Keratinocyte (primary cell): ENCODE measurements around the gene RABGAP1. TPM values are rescaled to one million over a fixed set of nuclear protein-coding genes. Genes with fewer than 3 reads are reported as not detected.
A peak's percentile ranks its signal among the peaks of the same experiment; 100 is the strongest.

Source experiments
- DNase-seq: peaks from one replicate; pipeline ENCODE4 v3.0.0-alpha.2; 2011; ENCODE audit warnings: low read depth, missing footprints, low spot score
- FAIRE-seq: peaks from 2 replicates; lab custom pipeline; 2011; peaks lifted over from hg19 to GRCh38; lab: Jason Lieb, UNC
- H2AFZ ChIP-seq: 2 replicates; pipeline ENCODE4 v1.6.0; 2012; ENCODE audit warnings: low read length, control low read depth, inconsistent platforms; ENCODE audit not compliant: control insufficient read depth
- H3K27ac ChIP-seq: 2 replicates; pipeline ENCODE4 v1.5.1; 2011; ENCODE audit warnings: low read length; ENCODE audit not compliant: control insufficient read depth, insufficient read depth
- H3K27me3 ChIP-seq: 3 replicates; pipeline ENCODE4 v1.6.0; 2011; ENCODE audit warnings: low read length; ENCODE audit not compliant: control insufficient read depth, insufficient read depth; ENCODE audit errors: extremely low read depth
- H3K36me3 ChIP-seq, 2 experiments: 2 replicates in 1 of 2; 3 replicates in 1 of 2; pipeline ENCODE4 v1.5.1; 2011; ENCODE audit warnings: low read length in 2 of 2, mild to moderate bottlenecking in 1 of 2; ENCODE audit not compliant: control insufficient read depth in 2 of 2, insufficient read depth in 2 of 2; ENCODE audit errors: extremely low read depth in 1 of 2
- H3K4me1 ChIP-seq: 3 replicates; pipeline ENCODE4 v1.5.1; 2011; ENCODE audit warnings: low read length; ENCODE audit not compliant: control insufficient read depth, insufficient read depth; ENCODE audit errors: extremely low read depth
- H3K4me2 ChIP-seq: 3 replicates; pipeline ENCODE4 v1.6.0; 2011; ENCODE audit warnings: low read depth, low read length; ENCODE audit not compliant: control insufficient read depth, insufficient read depth; ENCODE audit errors: extremely low read depth
- H3K4me3 ChIP-seq, 3 experiments: fragments of 200-600 bp in 1 of 3; sonication (generic) in 1 of 3; 2 replicates in 2 of 3; 3 replicates in 1 of 3; pipeline ENCODE4 v1.5.1; 2011 to 2016; ENCODE audit warnings: low read length in 3 of 3, mild to moderate bottlenecking in 3 of 3, control low read depth in 2 of 3, inconsistent platforms in 1 of 3, low read depth in 1 of 3, mixed read lengths in 1 of 3, mixed run types in 1 of 3, moderate library complexity in 1 of 3; ENCODE audit not compliant: control insufficient read depth in 2 of 3, insufficient read depth in 2 of 3; ENCODE audit errors: extremely low read depth in 1 of 3
- H3K79me2 ChIP-seq: 2 replicates; pipeline ENCODE4 v1.6.0; 2012; ENCODE audit warnings: low read length; ENCODE audit not compliant: control insufficient read depth, insufficient read depth
- H3K9ac ChIP-seq: 3 replicates; pipeline ENCODE4 v1.6.0; 2011; ENCODE audit warnings: low read length; ENCODE audit not compliant: control insufficient read depth, insufficient read depth; ENCODE audit errors: extremely low read depth
- H3K9me1 ChIP-seq: 3 replicates; pipeline ENCODE4 v1.6.0; 2011; ENCODE audit warnings: low read length; ENCODE audit not compliant: control insufficient read depth, insufficient read depth; ENCODE audit errors: extremely low read depth
- H3K9me3 ChIP-seq: 2 replicates; pipeline ENCODE4 v1.5.1; 2012; ENCODE audit warnings: low read depth, low read length; ENCODE audit not compliant: control insufficient read depth
- H4K20me1 ChIP-seq: 3 replicates; pipeline ENCODE4 v1.6.0; 2011; ENCODE audit warnings: low read length; ENCODE audit not compliant: control insufficient read depth, insufficient read depth; ENCODE audit errors: extremely low read depth
- EZH2 ChIP-seq: IDR thresholded peaks from one replicate; pipeline ENCODE4 v1.6.1; 2012; ENCODE audit warnings: inconsistent platforms, mild to moderate bottlenecking, low read length, moderate library complexity
- dilution Hi-C: fragments of 300-500 bp; cut with MboI; formaldehyde crosslinking; loops from one replicate; pipeline ENCODE4 v1.7.0; 2020; ENCODE audit warnings: low sequenced_read_pairs; ENCODE audit not compliant: extremely low pct_ligation_motif_present
- polyA plus RNA-seq, 5 experiments: library from polyadenylated mRNA; depleted of rRNA in 3 of 5; stranded (reverse) in 3 of 5; stranded (forward) in 1 of 5; unstranded in 1 of 5; fragments of >200 nt; gene quantifications; 1 replicate in 1 of 5; 2 replicates in 3 of 5; 3 replicates in 1 of 5; pipeline versions ENCODE4 v1.2.1 to v1.2.3, GENCODE V29; 2011 to 2012; ENCODE audit warnings: missing spikeins in 2 of 5, low read depth in 1 of 5, low replicate concordance in 1 of 5
- TF ChIP-seq, protein P1 (sequence below), 3 experiments: IDR thresholded peaks in 1 of 3; conservative IDR thresholded peaks in 1 of 3; optimal IDR thresholded peaks in 1 of 3; 2 replicates in 2 of 3; 3 replicates in 1 of 3; pipeline versions ENCODE3 to v1.5.1; 2011; ENCODE audit warnings: low read length in 3 of 3, mild to moderate bottlenecking in 3 of 3, moderate library complexity in 2 of 3, control low read depth in 1 of 3, inconsistent platforms in 1 of 3; ENCODE audit not compliant: insufficient read depth in 2 of 3; ENCODE audit errors: extremely low read depth in 1 of 3

RABGAP1 gene
- polyA plus RNA-seq, 1 donor (not counting 4 experiments of a cell fraction or from before 2014, with no cell fraction given) = 40.6 TPM

DNA sequence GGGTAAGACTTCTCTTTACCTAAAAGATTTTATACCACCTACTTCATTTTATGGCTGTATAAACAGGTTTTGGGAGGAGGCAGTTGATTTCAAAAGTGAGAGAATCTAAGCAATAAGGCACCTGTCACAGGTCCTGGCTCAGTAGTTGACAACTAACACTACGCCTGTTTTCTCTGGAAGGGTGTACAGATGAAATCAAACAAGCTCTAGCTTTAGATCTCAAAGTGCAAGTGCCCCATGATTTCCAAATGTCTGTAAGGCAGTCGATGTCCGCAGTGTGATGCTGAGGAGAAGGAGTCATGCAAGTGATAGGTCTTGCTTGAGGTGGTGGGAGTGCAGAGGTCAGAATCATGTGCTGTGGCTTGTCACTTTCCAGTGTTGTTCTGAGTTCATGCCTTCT, 158.7 kb downstream of the RABGAP1 start:
- Histone ChIP-seq H3K9ac (no peak overlapping the region), H3K79me2 (no peaks in the 10 kb centered on the region), H2AFZ (no peak overlapping the region), H3K4me1 (no peaks in the 10 kb centered on the region), H3K27me3 (no peaks in the 10 kb centered on the region), H3K27ac (no peak overlapping the region), H3K4me2 (no peak overlapping the region), H3K9me1 (no peaks in the 10 kb centered on the region), H4K20me1 (no peaks in the 10 kb centered on the region), H3K4me3 (no peak overlapping the region), H3K9me3 (no peaks in the 10 kb centered on the region), H3K36me3 (peaks cover 21 to 35% of the 10 kb centered on the region in 2 experiments)
- dilution Hi-C loops = no loop called here
- FAIRE-seq (no peak), DNase-seq (no peak)
- TF ChIP-seq, protein P1, sequence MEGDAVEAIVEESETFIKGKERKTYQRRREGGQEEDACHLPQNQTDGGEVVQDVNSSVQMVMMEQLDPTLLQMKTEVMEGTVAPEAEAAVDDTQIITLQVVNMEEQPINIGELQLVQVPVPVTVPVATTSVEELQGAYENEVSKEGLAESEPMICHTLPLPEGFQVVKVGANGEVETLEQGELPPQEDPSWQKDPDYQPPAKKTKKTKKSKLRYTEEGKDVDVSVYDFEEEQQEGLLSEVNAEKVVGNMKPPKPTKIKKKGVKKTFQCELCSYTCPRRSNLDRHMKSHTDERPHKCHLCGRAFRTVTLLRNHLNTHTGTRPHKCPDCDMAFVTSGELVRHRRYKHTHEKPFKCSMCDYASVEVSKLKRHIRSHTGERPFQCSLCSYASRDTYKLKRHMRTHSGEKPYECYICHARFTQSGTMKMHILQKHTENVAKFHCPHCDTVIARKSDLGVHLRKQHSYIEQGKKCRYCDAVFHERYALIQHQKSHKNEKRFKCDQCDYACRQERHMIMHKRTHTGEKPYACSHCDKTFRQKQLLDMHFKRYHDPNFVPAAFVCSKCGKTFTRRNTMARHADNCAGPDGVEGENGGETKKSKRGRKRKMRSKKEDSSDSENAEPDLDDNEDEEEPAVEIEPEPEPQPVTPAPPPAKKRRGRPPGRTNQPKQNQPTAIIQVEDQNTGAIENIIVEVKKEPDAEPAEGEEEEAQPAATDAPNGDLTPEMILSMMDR (optimal IDR thresholded peaks at IDR 0.05 in 1 of 3, IDR thresholded peaks at IDR 0.05 in 1 of 3, conservative IDR thresholded peaks at IDR 0.05 in 1 of 3; ENCODE audit: extremely low read depth in 1 of 3, insufficient read depth in 2 of 3, low read length in 3 of 3) = no peak
- TF ChIP-seq EZH2 = no peak

DNA sequence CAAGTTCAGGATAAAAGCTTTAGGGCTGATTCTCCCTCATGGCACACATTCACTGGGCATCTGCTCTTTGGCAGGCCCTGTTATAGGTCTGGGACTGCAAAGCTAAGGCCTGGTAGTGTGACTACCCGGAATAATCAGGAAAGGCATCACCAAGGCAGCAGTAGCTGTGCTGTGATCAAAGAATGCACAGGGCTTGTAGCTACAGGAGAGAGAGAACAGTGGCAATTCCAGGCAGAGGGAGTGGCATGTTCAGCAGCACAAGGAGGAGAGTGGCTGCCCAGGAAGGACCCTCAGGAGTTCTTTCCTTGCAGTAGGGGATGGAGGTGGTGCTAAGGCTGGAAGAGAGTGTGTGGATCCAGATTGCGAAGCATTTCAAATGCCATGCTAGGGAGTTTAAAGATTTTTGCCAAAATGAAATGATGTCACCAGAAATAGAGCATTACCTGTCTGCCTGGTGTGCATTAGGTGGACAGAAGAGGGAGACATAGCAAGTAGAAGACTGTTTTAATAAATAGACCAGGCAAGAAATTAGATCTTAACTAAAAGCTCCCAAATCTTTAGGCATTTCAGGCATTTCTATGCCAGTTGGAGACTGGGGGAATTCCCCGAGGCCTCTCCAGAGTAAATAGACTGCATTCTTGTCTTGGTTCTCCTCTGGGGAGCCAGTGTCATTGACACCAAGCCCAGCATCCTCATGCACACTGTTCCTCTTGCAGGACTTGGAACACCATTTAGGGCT, 161.7 kb downstream of the RABGAP1 start:
- Histone ChIP-seq H4K20me1 (peaks cover 3% of the 10 kb centered on the region), H3K27ac (no peak overlapping the region), H3K9me3 (no peaks in the 10 kb centered on the region), H3K4me2 (no peak overlapping the region), H3K9ac (no peak overlapping the region), H2AFZ (no peak overlapping the region), H3K9me1 (no peaks in the 10 kb centered on the region), H3K36me3 (peaks cover 29 to 32% of the 10 kb centered on the region in 2 experiments), H3K4me3 (no peak overlapping the region), H3K4me1 (no peaks in the 10 kb centered on the region), H3K79me2 (no peaks in the 10 kb centered on the region), H3K27me3 (no peaks in the 10 kb centered on the region)
- FAIRE-seq (no peak), DNase-seq (no peak)
- dilution Hi-C loops = no loop called here
- no peak for TF ChIP-seq EZH2
- TF ChIP-seq, protein P1 (optimal IDR thresholded peaks at IDR 0.05 in 1 of 3, IDR thresholded peaks at IDR 0.05 in 1 of 3, conservative IDR thresholded peaks at IDR 0.05 in 1 of 3; ENCODE audit: extremely low read depth in 1 of 3, insufficient read depth in 2 of 3, low read length in 3 of 3) = peak in 2 of 3 experiments; percentile 41 to 44
